HG02571 (cell line): Measurements from ENCODE around the gene AMZ1.
"Not testable (repeated sequence)": the region's sequence is repeated elsewhere in the genome, so short reads cannot be mapped to it uniquely, and the experiment has no call there.

Experiments
- ATAC-seq: cut with Tn5 transposase; IDR thresholded peaks from one replicate; pipeline ENCODE4 v1.9.1; 2021; ENCODE audit warnings: mild to moderate bottlenecking, moderate library complexity; ENCODE audit not compliant: unreplicated experiment

Gene AMZ1

DNA sequence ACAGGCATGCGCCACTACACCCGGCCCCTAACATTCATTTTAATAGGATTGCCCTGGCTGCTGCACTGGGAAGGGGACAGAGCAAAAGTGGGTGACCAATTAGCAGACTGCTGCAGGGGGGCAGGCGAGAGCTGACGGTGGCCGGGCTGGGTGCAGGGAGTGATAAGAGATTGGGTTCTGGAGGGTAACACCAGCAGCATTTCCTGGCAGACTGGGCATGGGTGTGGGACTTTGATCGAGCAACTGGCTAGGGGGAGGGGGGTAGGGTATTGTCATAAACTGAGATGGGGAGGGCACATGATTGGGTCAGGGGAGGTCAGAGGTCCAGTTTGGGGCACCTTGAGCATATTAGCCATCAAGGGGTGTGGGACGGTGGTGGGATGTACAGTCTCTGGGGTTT lies 20.2 kb upstream of the AMZ1 start:
- ATAC-seq = no peak

- ATAC-seq = no peak
Observed at GRCh38 chr7:2668401-2668800, 19.6 kb upstream of the AMZ1 start.

GRCh38 chr7:2670171-2670570 lies 17.8 kb upstream of the AMZ1 start:
- ATAC-seq = no peak

DNA sequence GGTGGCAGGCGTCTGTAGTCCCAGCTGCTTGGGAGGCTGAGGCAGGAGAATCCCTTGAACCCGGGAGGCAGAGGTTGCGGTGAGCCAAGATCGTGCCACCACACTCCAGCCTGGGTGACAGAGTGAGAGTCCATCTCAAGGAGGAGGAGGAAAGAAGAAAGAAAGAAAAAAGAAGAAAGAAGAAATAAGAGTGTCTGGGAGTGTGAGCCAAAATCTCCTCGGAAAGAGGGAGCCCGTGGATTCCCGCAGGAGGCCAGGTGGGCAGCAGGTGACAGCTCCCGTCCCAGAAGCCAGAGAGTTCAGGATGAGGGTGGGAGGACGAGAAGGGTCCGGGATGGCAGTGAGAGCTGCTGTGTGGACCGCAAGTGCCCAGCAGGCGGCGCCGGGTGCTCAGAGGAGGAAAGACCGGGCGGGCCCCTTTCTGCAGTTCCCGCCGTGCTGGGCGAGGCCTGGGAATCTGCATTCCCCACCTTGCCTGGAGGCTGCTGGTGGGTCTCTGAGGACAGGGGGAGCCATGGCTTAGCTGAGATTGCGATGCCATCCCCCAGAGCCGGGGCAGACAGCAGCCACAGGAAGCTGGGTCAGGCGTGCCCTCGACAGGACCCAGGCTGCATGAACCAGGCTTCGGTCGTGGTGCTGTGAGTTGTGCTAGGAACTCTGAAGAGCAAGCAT lies 17.1 kb upstream of the AMZ1 start:
- ATAC-seq = no peak

- ATAC-seq = not testable (repeated sequence)
Observed at GRCh38 chr7:2673214-2673613, 14.8 kb upstream of the AMZ1 start.

DNA sequence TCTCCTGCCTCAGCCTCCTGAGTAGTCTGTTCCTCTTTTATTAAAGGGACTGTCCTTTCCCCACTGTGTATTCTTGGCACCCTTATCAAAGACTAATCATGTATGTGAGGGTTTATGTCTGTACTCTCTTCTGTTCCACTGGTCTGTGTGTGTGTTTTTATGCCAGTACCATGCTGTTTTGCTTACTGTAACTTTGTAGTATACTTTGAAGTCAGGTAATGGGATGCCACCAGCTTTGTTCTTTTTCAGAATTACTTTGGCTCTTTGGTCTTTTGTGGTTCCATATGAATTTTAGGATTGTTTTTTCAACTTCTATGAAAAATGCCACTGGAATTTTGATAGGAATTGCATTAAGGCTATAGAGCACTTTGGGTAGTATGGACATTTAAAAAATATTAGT lies 14.1 kb upstream of the AMZ1 start:
- ATAC-seq = no peak

- no peak for ATAC-seq
Observed at GRCh38 chr7:2675256-2675764, 12.7 kb upstream of the AMZ1 start.

GRCh38 chr7:2676576-2676975 lies 11.4 kb upstream of the AMZ1 start:
- ATAC-seq = not testable (repeated sequence)

DNA sequence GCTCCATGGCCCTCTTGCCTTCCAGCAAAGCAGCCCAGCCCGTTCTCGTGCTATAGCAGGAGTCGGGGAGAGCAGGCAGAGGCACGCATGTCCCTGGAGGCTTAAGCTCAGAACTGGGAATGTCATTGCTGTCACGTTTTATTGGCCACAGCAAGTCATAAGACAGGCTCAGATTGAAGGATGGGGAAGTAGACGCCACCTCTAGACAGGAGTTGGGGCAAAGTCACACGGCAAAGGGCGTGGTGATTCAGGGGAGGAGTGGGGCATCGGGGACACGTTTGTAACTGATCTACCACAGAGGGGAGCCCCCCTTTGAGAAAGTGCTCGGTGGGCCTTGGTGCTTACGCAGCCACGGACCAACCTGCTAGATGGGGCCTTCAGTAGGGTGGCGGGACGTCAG lies 9.5 kb upstream of the AMZ1 start:
- not testable (repeated sequence) for ATAC-seq

GRCh38 chr7:2679135-2680127 lies 8.6 kb upstream of the AMZ1 start:
- not testable (repeated sequence) for ATAC-seq

- ATAC-seq = no peak
Observed at GRCh38 chr7:2680256-2680655, 7.7 kb upstream of the AMZ1 start.

GRCh38 chr7:2680792-2681490 lies 7.1 kb upstream of the AMZ1 start:
- no peak for ATAC-seq

DNA sequence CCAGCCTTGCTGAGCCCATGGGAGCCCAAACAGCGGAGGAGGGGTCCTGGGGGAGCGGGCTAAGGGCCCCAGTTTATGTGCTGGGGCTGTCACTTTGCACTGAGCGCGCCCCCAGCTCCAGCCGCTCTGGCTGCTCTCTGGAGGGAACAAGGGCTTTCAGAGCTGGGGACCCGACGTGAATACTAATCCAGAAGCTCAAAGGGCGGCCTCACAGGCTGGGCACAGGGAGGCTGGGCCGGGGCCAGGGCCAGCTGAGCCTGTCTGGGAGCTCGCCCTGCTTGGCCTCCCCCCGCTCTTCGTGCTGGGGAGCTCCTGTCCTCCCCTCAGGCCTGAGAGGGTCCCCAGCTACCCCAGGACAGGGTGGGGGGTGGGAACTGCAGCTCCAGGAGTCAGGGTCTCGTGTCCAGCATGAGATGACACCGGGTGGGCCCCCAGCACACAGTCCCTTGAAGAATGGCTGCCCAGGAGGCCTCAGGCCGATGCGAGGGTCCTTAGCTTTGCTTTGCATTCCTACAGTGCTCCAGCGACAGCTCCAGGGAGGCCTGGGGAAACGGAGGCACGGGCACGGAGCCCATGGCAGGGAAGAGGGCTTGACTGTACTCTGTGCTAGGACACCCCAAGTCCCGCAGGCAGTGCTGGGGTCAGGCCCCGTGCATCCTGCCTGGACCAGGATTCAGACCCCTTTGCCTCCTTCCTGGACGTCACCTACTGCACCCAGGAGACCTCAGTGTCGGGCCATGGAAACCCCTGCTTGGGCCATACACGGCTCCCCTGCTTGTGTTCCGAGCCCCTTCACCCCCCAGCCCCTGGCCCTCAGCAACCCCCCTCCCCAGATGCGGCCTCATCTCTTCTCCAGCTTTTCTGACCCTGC lies 5.8 kb upstream of the AMZ1 start:
- no peak for ATAC-seq

- no peak for ATAC-seq
Observed at GRCh38 chr7:2684501-2684900, 3.5 kb upstream of the AMZ1 start.

DNA sequence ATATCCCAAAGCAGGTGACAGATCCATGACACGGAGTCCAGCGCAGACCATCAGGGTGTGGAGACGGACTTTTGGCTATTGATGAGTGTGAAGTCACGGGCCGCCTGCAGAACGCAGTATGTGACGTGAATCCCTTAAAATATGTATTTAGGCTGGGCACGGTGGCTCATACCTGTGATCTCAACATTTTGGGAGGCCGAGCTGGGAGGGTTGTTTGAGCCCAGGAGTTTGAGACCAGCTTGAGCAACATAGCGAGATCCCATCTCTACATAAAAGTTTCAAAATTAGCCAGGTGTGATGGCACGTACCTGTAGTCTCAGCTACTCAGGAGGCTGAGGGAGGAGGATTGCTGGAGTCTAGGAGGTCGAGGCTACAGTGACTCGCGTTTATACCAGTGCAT lies 1.9 kb upstream of the AMZ1 start:
- ATAC-seq = no peak

DNA sequence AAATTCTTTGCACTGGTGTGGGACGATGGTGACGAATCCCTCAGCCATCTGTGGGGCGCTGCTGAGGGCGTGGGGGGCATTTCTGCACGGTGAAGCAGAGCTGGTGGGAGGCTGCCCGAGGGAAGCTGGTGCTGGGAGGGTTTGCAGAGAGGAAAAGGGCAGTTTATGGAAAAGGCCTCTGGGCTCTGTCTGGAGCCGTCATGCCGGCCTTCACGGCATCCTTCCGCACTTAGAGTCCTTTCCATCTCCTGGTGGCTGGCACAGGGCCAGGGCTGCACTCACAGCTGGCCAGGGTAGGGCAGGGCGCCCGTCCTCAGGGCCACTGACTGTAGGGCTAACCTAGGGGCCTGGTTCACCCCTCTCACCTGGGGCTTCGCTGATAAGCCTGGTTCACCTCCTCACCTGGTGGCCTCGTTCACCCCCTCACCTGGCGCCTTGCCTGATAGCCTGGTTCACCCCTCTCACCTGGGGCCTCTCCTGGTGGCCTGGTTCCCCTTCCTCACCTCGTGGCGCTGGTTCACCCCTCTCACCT lies 598 bp upstream of the AMZ1 start:
- ATAC-seq = no peak

- peak; percentile 83 for ATAC-seq
Observed at GRCh38 chr7:2688409-2689342, 674 bp downstream of the AMZ1 start.

- ATAC-seq = no peak
Observed at GRCh38 chr7:2689343-2689847, 1.4 kb downstream of the AMZ1 start.
